Heart left ventricle (tissue), 16 donors: Measurements from ENCODE around the gene TSKU. TPM values are rescaled to one million over a fixed set of nuclear protein-coding genes. Genes with fewer than 3 reads are reported as not detected.
A peak's percentile ranks its signal among the peaks of the same experiment; 100 is the strongest.
"Not testable (repeated sequence)": the region's sequence is repeated elsewhere in the genome, so short reads cannot be mapped to it uniquely, and the experiment has no call there.

Experiments
- ATAC-seq, 4 donors: fragments of 200-7000 bp; cut with Tn5 transposase; one replicate each; pipeline ENCODE4 v1.9.1; 2020 to 2022; ENCODE audit warnings: moderate library complexity in 4 of 4, mild to moderate bottlenecking in 3 of 4, moderate number of reproducible peaks in 1 of 4
- DNase-seq, 5 donors: peaks; one replicate each; pipeline ENCODE4 v3.0.0-alpha.2; 2020
- H3K27ac ChIP-seq, 12 donors: fragments of 200-600 bp; sonication (generic) in 4 of 12; one replicate each; pipeline versions ENCODE4 v1.5.0 to v1.8.0; 2016 to 2022; ENCODE audit warnings: mild to moderate bottlenecking in 2 of 12
- H3K27me3 ChIP-seq, 9 donors: fragments of 200-600 bp; sonication (generic) in 2 of 9; one replicate each; pipeline versions ENCODE4 v1.5.1 to v1.8.0; 2016 to 2022; ENCODE audit warnings: mild to moderate bottlenecking in 3 of 9
- H3K36me3 ChIP-seq, 9 donors: fragments of 200-600 bp; sonication (generic) in 2 of 9; one replicate each; pipeline versions ENCODE4 v1.5.0 to v1.8.0; 2018 to 2022; ENCODE audit warnings: mild to moderate bottlenecking in 2 of 9
- H3K4me1 ChIP-seq, 12 donors: fragments of 200-600 bp; sonication (generic) in 4 of 12; one replicate each; pipeline versions ENCODE4 v1.5.0 to v1.8.0; 2016 to 2022; ENCODE audit warnings: mild to moderate bottlenecking in 3 of 12
- H3K4me3 ChIP-seq, 12 donors: fragments of 200-600 bp; sonication (generic) in 4 of 12; one replicate each; pipeline versions ENCODE4 v1.5.0 to v1.8.0; 2017 to 2022; ENCODE audit warnings: mild to moderate bottlenecking in 9 of 12, moderate library complexity in 4 of 12
- H3K9me3 ChIP-seq, 12 donors: fragments of 200-600 bp; sonication (generic) in 4 of 12; one replicate each; pipeline versions ENCODE4 v1.5.0 to v1.8.0; 2016 to 2022; ENCODE audit warnings: mild to moderate bottlenecking in 1 of 12
- POLR2A ChIP-seq, 2 donors: fragments of 450-650 bp; IDR thresholded peaks; one replicate each; pipeline ENCODE4 v1.6.1; 2017; ENCODE audit warnings: antibody characterized with exemption in 2 of 2, mild to moderate bottlenecking in 2 of 2, moderate library complexity in 2 of 2
- WGBS, 4 donors: extraction: QIAGEN DNeasy Blood & Tissue Kit in 2 of 4; methylation state at CpG; one replicate each; pipeline versions ENCODE4 v1.1.5 to v1.1.7; 2013 to 2018; 5-methylcytosine and 5-hydroxymethylcytosine counted together
- intact Hi-C, 10 donors: fragments of 100-400 bp; cut with DNase I; formaldehyde crosslinking; loops; one replicate each; pipeline versions ENCODE4 v1.11.1 to v1.14.2; 2022
- polyA plus RNA-seq, 2 donors: library from polyadenylated mRNA; stranded (reverse); fragments of 200-250 nt; gene quantifications; one replicate each; pipeline ENCODE4 v1.2.3, GENCODE V29; 2013
- total RNA-seq, 9 donors: library from RNA; depleted of rRNA in 2 of 9; stranded (reverse); fragments of >200 nt in 2 of 9; fragmentation: NEBNext Ultra II Directional in 3 of 9; extraction: Animal tissue kit (Norgen Biotek cat#: 25700) in 3 of 9; gene quantifications; one replicate each; pipeline versions ENCODE4 v1.1.0 to v1.2.4, GENCODE V29; 2016 to 2023
- TF ChIP-seq, protein P1 (sequence below), 12 donors: fragments of 200-600 bp; sonication (generic) in 4 of 12; IDR thresholded peaks; one replicate each; pipeline versions ENCODE4 v1.5.0 to v1.8.0; 2018 to 2022; ENCODE audit warnings: antibody characterized with exemption in 12 of 12, mild to moderate bottlenecking in 5 of 12
- donor health status: ischemic (EF 13 %, LVEDD 7.1; RV severe dilation, severe dysfunction).
- donor health status: healthy with polysubstance abuse.
- donor health status: DM: no; HTN: yes; CAD: no.
- donor health status: DM: no; HTN: no; CAD: no.
- donor health status: ischemic (EF 25% LVEDD 6.9; RV normal size, moderate dysfunction).
- donor health status: ischemic (EF 25% LVEDD 5.7; RV mildly dilated, moderate dysfunction).
- donor health status: healthy.
- donor health status: DM: yes; HTN: yes; CAD: no.
- donor health status: ischemic (EF 35%, LVEDD 5.7; RV mildly dilated, moderate dysfunction).
- donor health status: nonischemic (EF 11% LVEDD 7.7; RV severe dilation, severe dysfunction).
- donor health status: DM: yes; HTN: yes; CAD: no.
- donor health status: PGD.
- donor health status: ischemic (EF 29% LVEDD 5.4; RV normal size, mild dysfunction).
- donor health status: nonischemic (EF 23%, LVEDD 6.1; RV moderate dilation, normal function).

Gene TSKU
- total and polyA plus RNA-seq, 11 donors: 4.5 to 39.8 (median 11.2) TPM

GRCh38 chr11:76820184-76820566, 37.0 kb downstream of the TSKU start:
- peaks cover 0 to 22% (median 9%) of the 10 kb centered on the region in 12 donors for H3K9me3 ChIP-seq
- H3K27ac ChIP-seq: peak overlapping the region in 2 of 12 donors; percentile 24 to 34
- no peaks in the 10 kb centered on the region for H3K27me3 ChIP-seq
- H3K4me3 ChIP-seq: no peak overlapping the region
- peaks cover 0 to 21% (median 12%) of the 10 kb centered on the region in 12 donors for H3K4me1 ChIP-seq
- ATAC-seq (no peak), DNase-seq (no peak)
- intact Hi-C loops: no loop called here
- TF ChIP-seq POLR2A (IDR thresholded peaks at IDR 0.05): no peak
- TF ChIP-seq, protein P1, sequence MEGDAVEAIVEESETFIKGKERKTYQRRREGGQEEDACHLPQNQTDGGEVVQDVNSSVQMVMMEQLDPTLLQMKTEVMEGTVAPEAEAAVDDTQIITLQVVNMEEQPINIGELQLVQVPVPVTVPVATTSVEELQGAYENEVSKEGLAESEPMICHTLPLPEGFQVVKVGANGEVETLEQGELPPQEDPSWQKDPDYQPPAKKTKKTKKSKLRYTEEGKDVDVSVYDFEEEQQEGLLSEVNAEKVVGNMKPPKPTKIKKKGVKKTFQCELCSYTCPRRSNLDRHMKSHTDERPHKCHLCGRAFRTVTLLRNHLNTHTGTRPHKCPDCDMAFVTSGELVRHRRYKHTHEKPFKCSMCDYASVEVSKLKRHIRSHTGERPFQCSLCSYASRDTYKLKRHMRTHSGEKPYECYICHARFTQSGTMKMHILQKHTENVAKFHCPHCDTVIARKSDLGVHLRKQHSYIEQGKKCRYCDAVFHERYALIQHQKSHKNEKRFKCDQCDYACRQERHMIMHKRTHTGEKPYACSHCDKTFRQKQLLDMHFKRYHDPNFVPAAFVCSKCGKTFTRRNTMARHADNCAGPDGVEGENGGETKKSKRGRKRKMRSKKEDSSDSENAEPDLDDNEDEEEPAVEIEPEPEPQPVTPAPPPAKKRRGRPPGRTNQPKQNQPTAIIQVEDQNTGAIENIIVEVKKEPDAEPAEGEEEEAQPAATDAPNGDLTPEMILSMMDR (IDR thresholded peaks at IDR 0.05): no peak
- H3K36me3 ChIP-seq: no peaks in the 10 kb centered on the region
- WGBS, 4 donors: 71 to 92% (median 81%) methylated on average over 1 of the region's 1 CpG

- ATAC-seq, H3K4me3 ChIP-seq, intact Hi-C loops, DNase-seq, H3K27me3 ChIP-seq, H3K36me3 ChIP-seq, H3K9me3 ChIP-seq, H3K27ac ChIP-seq: not testable (repeated sequence)
- 91 to 95% (median 94%) methylated on average over 12 to 29 of the region's 29 CpGs for WGBS, 4 donors
- peaks cover 0 to 32% (median 14%) of the 10 kb centered on the region in 12 donors for H3K4me1 ChIP-seq
These were observed 38.2 kb downstream of the TSKU start for GRCh38 chr11:76821396-76821795.

- DNase-seq (no peak), ATAC-seq (no peak)
- intact Hi-C loops: no loop called here
- no peaks in the 10 kb centered on the region for H3K36me3 ChIP-seq
- no peak overlapping the region for H3K4me3 ChIP-seq
- no peak overlapping the region for H3K27ac ChIP-seq
- H3K9me3 ChIP-seq: no peaks in the 10 kb centered on the region
- TF ChIP-seq, protein P1 (IDR thresholded peaks at IDR 0.05): no peak
- TF ChIP-seq POLR2A (IDR thresholded peaks at IDR 0.05): no peak
- H3K27me3 ChIP-seq: no peaks in the 10 kb centered on the region
- H3K4me1 ChIP-seq: peaks cover 0 to 32% (median 14%) of the 10 kb centered on the region in 12 donors
- 91 to 93% (median 92%) methylated on average over 1 of the region's 1 CpG for WGBS, 4 donors
These were observed 39.2 kb downstream of the TSKU start for GRCh38 chr11:76822406-76822805.

DNA sequence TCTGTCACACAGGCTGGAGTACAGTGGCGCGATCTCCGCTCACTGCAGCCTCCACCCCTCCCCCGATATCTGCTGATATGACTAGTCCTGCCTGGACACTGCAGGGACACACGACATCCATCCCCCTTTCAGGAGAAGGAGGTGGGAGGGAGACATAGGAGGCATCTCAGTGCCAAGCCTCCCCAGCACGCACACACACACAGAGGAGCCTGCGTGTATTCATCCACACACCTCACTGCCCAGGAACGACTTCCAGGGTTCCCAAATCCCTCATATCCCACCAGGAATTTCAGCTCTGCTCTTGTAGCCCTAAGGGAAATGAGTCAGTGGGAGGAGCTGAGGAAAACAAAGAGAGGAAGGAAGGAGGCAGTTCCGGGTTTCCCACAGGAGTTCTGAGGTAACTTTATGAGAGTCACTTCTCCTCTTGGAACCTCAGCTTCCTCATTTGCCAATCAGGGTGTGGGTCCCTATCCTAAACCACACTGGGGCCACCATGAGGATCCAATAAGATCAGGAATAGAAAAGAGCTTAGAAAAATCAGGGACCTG, 40.4 kb downstream of the TSKU start:
- TF ChIP-seq, protein P1 (IDR thresholded peaks at IDR 0.05): no peak
- no peak for TF ChIP-seq POLR2A (IDR thresholded peaks at IDR 0.05)
- H3K4me3 ChIP-seq: peak overlapping the region in 8 of 12 donors; percentile 12 to 45 (median 30)
- no peaks in the 10 kb centered on the region for H3K27me3 ChIP-seq
- H3K4me1 ChIP-seq: peaks cover 0 to 32% (median 14%) of the 10 kb centered on the region in 12 donors
- intact Hi-C loops: no loop called here
- DNase-seq (peak in 4 of 5 donors; percentile 48 to 67 (median 58)), ATAC-seq (peak; percentile 87 to 95 (median 90))
- no peaks in the 10 kb centered on the region for H3K36me3 ChIP-seq
- H3K9me3 ChIP-seq: no peaks in the 10 kb centered on the region
- 34 to 44% (median 35%) methylated on average over 9 of the region's 9 CpGs for WGBS, 4 donors
- peak overlapping the region; percentile 68 to 97 (median 87) for H3K27ac ChIP-seq
